GM19468 (cell line): ENCODE measurements around the gene MAN1C1.

ENCODE experiments used
- ATAC-seq: cut with Tn5 transposase; IDR thresholded peaks from one replicate; pipeline ENCODE4 v1.9.1; 2021; ENCODE audit warnings: mild to moderate bottlenecking, moderate library complexity, moderate number of reproducible peaks; ENCODE audit not compliant: unreplicated experiment; ENCODE audit errors: extremely low read depth

The MAN1C1 gene

DNA sequence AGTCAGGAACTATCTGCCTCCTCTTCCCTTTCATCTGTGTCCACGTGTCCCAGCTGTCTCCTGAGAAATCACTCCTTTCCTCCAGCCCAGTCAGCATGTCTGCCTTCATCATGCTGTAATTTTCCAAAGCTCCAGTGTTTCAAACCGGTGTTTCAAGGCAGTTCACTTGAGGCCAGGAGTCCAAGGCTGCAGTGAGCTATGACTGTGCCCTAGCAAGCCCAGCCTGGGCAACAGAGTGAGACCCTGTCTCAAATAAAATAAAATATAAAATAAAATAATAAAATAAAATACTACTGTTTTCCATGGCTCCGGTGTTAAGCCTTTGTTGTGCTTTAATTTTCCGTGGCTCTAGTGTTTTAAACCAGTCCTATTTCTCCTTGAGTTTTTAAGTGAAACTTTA, 175.5 kb downstream of the MAN1C1 start:
- no peak for ATAC-seq

- ATAC-seq, result no peak
These were observed 177.1 kb downstream of the MAN1C1 start for GRCh38 chr1:25793585-25794170.

GRCh38 chr1:25794325-25794724, 177.7 kb downstream of the MAN1C1 start:
- ATAC-seq, result no peak

GRCh38 chr1:25795211-25795610, 178.6 kb downstream of the MAN1C1 start:
- ATAC-seq, result no peak

- ATAC-seq, result no peak
These were observed 179.6 kb downstream of the MAN1C1 start for GRCh38 chr1:25795946-25796810.

- no peak for ATAC-seq
These were observed 180.3 kb downstream of the MAN1C1 start for GRCh38 chr1:25796811-25797458.

GRCh38 chr1:25797939-25798338, 181.3 kb downstream of the MAN1C1 start:
- no peak for ATAC-seq

DNA sequence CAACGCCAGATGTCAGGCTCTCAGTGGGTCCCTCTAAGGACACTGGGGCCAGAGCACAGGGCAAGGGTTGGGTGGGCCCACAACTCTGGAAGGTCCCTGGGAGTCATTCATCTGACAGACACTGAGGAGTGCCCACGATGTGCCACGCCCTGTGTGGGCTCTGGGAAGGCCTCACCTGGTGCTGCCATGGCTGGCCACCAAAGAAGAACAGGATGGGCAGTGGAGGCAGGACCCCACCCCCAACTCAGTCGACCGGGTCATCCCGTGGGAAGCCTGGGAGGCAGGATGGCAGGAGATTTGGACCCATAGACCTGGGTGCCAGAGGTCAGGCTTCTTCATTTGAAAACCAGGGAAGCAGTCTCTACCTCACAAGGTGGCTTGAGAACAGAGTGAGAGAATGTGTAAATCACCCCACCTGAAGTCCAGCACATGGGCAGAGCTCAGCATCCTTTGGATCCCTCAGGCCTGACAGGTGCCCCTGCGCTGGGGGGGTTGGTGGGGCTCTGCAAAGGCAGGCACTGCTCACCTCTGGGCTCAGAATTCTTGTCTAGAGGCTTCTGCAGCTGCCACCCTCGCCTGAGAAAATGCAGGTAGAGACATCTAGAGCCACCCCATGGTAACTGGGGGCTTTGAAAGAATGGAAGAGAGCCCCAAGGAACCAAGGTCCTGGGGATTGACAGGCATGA, 182.2 kb downstream of the MAN1C1 start:
- no peak for ATAC-seq

- ATAC-seq, result no peak
These were observed 182.9 kb downstream of the MAN1C1 start for GRCh38 chr1:25799352-25799934.

DNA sequence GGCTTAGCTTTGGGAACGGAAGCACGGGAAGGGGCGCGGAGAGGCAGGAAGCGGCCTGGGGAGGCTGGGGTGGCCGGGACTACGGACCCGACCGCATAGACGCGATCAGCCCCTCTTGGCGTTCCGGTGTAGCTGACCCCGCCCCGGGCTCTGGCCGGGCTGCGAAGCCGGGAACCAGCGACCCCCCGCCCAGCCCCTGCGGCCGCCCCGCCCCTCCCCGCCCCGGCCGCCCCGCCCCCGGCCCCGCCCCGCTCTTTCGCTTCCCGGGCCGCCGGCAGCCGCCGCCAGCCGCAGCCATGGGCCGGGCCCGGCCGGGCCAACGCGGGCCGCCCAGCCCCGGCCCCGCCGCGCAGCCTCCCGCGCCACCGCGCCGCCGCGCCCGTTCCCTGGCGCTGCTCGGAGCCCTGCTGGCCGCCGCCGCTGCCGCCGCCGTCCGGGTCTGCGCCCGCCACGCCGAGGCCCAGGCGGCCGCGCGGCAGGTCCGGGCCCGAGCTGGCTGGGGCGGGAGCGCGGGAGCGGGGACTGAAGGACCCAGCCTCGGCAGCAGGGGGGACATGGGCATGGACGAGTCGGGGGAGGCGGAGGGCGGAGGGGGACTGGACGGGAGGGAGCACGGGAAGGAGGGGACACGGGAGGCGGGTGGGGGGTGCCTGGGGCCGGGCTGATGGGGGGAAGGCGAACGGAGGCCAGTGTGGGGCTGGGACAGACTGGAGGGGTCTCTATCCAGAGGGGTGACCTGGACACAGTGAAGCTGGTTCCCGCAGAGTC, 183.5 kb downstream of the MAN1C1 start, which contains the start of gene SELENON:
SELENON (plus strand) TSS at position 259 of the 768 bp plus-strand sequence; CDS start at position 297, 38 bp downstream.
- no peak for ATAC-seq

DNA sequence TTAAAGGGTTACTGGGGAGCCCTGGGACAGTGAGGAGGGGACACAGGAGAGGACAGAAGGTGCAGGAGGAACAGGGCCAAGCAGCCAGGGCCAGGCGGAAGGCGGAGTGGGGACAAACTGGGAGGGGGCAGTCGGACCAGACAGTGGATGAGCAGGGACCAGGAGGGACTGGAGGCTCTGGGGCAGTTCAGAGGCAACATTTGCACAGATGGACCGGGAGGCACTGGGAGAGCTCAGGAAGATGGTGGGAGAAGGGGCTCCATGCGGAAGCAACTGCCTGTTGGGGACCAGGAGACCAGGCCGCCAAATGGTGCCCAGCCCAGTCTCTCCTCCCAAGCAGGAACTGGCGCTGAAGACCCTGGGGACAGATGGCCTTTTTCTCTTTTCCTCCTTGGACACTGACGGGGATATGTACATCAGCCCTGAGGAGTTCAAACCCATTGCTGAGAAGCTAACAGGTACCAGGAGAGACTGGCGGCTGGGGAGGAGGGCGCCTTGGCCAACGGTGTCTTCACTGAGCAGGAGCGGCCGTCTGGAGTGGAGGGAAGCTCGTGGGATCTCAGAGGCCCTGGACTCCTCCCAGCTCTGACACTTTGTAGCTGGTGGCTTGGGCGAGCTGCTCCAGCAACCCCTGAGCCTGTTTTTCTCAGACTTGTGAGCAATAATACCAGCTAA, 184.2 kb downstream of the MAN1C1 start:
- ATAC-seq, result no peak

GRCh38 chr1:25802915-25803314, 186.3 kb downstream of the MAN1C1 start:
- ATAC-seq, result no peak

GRCh38 chr1:25803368-25803767, 186.8 kb downstream of the MAN1C1 start:
- ATAC-seq, result no peak

DNA sequence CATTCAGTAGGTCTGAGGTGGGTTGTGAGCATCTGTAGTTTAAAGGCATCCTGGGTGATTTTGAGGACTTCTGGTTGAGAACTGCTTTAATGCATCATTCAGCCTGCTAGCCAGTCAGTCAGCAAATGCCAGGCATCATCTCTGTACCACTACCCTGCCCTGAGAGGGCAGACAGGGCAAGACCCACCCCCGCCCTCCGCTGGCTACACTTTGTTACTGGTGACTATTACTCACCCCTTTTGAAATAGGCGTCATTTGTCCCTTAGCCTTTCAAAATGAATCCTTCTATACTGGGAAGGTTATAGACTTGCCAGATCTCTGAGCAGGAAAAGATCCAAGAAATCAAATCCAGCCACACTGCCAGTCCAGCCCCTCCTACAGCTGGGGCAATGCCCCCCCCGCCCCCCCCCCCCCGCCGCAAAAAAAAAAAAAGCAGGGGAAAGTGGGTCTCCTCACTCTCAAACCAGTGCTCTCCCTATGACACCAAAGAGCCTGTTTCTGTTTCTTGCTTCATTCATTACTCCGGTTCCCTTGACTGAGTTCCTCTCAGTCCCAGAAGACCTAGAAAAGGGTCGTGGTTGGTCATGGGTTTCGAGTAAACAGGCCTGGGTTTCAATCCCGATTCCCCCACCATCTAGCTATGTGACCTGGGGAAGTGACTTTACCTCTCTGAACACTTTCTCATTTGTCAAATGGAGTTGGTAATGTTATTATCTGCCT, 187.8 kb downstream of the MAN1C1 start:
- no peak for ATAC-seq

- no peak for ATAC-seq
These were observed 188.6 kb downstream of the MAN1C1 start for GRCh38 chr1:25804964-25805862.

DNA sequence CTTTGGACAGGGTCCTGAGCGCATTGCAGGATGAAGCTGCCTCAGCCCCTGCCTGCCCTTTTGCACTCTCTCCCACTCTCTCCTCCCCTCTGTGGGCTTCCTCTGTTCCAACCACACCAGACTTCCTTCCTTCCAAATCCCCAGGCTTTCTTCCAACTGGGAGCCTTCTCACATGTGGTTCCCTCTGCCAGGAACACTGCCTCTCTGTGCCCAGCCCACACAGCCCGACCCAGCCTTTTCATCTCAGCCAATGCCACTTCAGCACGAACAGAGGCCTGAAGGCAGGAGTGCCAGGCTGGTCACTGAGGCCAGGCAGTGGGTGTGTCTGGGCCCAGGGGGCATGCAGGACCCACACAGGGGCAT, 189.3 kb downstream of the MAN1C1 start:
- ATAC-seq, result no peak

- no peak for ATAC-seq
These were observed 189.8 kb downstream of the MAN1C1 start for GRCh38 chr1:25806418-25806817.
